NCI-H345 treated with DMSO at 0.1 percent for 48 hours (cell line): ENCODE measurements around the gene ADAM12.

ENCODE experiments used
- DNase-seq: peaks from one replicate; lab custom pipeline; 2025; ENCODE audit not compliant: unreplicated experiment; lab: John Stamatoyannopoulos, UW

ADAM12 gene

DNA sequence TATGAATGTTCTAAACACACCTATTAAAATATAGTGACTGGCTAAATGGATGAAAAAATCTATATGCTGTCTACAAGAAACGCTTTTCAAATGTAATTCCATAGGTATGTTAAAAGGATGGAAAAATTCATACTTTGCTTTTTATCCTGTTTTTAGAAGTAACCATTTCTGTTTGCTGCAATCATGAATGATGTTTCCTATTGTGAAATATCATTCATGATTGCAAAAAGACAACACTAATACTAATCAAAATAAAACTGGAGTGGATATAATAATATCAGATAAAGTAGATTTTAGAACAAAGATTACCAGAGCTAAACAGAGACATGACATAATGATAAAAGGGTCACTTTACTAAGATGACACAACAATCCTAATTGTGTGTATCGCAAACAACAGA is 353.7 kb downstream of the ADAM12 start:
- no peak for DNase-seq

DNA sequence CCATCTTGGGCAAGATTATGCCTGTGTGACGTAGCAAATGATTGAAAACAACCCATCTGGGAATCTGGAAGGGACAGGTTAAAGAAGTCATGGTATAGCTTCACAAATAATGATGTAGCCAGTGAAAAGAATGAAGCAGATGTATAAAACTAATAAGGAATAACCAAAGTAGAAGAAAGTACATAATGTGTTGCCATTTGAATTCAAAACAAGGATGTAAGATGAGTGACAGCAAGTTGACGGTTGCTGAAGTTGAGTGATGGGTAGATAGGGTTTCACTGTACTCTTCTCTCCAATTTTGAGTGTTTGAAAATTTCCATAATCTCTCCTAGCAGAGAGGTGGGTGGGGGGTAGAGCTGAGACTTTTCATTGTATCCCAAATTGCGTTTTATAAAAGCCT is 358.3 kb downstream of the ADAM12 start:
- DNase-seq, result no peak

DNA sequence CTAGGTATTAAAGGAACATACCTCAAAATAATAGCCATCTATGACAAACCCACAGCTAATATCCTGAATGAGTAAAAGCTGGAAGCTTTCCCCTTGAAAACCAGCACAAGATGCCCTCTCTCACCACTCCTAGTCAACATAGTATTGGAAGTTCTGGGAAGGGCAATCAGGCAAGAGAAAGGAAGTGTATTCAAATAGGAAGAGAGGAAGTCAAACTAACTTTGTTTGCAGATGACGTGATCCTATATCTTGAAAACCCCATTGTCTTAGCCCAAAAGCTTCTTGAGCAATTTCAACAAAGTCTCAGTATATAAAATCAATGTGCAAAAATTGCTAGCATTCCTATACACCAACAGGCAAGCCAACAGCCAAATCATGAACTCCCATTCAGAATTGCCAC is 360.6 kb downstream of the ADAM12 start:
- DNase-seq, result no peak

DNA sequence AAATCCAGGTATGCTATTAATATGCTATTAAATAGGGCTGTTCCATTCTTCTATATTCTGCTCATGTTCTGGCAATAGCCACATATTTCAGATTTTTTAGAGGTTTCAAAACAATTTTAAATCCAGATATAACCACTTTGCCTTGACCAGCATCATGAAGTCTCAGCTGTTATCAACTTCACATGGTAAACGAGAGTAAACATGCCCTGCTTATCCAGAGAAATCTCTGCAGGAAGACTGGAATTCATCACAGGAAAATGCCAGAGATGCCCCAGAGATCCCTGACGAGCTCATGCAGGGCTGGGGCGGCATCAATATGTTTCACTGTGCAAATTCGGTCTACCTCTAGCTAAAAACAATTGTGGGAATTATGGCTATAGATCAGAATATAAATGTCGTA is 365.4 kb downstream of the ADAM12 start:
- DNase-seq, result no peak

DNA sequence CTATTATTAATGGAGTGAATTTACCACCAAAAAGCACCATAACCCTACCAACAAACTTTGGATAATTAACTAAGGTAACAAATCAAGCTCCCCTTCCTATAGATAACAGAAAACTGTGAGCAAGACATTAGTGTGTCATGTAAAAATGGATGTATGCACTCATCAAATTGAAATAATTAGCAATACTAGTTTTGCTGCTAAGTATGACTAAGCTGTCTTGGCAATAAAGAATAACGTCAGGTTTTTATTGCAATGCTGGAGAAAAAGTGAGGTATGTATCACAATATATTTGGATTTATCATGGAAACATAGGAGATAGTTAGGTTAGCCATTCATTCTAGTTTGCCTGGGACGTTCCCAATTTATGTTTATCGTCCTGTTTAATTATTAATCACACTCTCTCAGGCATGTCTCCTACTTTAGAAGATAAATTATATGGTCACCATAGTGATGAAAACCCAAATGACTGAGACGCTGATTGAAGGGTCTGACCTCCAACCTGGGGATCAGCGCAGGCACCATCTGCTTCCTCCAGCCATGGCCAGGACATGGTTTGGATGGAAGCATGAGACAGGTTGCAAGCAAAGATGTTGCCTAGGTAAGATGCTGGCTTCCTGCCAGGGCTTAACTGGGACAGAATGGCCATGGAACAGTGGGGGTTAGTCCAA is 366.3 kb downstream of the ADAM12 start:
- DNase-seq, result no peak

DNA sequence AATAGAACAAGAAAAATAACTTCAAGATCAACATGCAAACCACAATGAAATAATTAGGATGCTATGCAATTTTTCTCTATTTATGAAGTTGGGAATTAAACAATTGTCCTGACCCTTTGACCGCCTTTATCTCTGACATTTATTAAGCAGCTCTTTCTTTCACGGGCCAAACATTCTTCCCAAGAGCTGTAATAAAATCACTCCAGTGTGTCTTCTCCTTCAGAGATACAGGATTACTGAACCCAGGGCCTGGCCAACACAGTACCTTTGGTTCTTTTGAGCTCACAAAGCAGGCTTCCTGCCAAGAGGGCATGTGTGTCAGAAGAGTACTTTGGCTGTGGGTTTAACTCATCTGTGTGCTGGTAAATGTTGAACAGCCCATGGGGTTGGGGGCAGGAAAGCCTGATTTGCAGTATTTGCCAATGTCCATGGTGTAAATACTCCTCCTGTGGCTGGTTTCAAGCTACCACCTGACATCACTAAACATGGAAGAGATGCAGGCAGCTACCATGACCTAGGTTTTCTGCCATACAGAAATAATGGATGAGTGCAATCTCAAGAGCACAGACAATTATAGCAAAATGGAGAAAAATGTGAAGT is 370.2 kb downstream of the ADAM12 start:
- no peak for DNase-seq

DNA sequence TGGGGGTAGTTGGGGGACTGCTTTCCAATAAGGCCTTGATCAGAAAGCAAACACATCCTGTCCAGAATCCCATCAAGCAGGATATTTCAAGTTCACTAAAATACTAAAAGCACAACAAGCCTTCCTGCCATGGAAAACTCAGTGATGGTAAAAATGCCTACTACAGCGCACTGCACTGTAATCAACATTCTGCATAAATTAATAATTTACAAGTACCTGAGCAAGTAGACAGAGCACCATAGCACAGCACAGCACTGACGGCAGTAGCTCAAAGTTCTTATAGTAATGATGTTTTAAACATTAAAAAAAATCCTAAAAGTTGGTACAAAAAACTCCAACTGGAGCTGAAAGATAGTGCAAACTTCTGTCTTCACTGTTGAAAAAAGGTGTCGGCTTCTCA is 371.4 kb downstream of the ADAM12 start:
- no peak for DNase-seq

DNA sequence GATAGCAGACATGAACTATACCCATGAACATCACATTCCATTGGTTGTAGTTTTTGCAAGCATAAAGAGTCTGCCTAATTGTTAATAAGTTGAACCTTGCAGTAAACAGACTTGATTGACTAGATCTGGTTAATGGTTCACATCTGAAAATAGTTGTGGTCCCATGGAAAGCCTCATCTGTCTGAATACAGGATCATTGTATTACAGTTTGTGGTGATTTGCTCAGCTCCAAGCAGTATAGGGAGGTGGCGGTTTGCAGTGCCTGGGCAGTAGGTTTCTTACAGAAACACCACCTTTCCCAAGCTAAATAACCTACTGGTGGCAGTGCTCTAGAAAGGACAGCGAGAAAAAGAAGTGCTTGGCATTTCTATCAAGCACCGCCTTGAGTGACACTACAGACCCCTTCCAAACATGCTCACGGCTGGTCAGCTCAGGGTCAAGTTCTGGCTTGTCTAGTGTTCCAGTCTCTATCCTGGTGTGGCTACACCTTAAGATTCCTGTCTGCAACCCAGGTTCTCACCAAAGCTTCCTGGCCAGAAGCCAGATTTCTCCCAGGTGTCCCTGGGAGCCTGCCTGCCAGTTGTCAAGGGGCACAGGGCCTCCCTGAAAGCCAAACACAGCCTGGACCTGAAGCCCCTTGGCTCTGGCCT is 372.0 kb downstream of the ADAM12 start:
- DNase-seq, result no peak

DNA sequence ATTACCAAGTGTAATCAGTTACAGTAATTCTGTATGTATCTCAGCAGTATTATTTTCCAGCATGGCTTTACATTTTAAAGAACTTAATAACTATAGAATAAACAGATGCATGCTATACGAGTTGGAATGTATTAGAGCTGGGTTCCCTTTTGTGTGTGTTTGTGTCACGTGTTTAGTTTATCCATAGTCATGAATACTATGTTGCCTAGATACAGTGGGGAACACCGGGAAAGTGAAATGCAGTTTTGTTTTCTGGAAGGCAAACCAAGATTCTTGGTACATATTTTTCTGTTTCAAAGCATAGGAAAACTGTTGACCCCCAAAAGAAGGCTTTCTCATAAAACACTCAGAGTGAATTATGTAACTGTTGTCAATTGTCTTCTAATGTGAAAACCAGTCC is 372.9 kb downstream of the ADAM12 start:
- no peak for DNase-seq

DNA sequence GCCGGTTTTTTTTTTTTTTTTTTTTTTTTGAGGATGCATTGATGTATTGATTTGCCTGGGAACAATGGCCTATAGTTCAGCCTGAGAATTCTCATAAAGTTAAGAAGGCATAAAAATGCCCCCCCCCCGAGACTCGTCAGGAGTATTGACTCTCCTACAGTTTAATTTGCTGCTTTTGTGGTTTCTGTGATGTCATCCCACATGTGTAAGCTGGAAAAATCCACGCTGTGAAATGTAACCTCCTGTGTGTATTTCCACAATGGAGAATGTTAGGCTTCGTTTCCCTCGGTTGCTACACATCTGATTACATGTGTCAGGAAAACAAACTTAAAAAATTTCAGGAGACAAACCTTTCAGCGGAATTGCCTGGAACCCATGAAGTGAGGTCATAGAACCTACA is 374.0 kb downstream of the ADAM12 start:
- no peak for DNase-seq

DNA sequence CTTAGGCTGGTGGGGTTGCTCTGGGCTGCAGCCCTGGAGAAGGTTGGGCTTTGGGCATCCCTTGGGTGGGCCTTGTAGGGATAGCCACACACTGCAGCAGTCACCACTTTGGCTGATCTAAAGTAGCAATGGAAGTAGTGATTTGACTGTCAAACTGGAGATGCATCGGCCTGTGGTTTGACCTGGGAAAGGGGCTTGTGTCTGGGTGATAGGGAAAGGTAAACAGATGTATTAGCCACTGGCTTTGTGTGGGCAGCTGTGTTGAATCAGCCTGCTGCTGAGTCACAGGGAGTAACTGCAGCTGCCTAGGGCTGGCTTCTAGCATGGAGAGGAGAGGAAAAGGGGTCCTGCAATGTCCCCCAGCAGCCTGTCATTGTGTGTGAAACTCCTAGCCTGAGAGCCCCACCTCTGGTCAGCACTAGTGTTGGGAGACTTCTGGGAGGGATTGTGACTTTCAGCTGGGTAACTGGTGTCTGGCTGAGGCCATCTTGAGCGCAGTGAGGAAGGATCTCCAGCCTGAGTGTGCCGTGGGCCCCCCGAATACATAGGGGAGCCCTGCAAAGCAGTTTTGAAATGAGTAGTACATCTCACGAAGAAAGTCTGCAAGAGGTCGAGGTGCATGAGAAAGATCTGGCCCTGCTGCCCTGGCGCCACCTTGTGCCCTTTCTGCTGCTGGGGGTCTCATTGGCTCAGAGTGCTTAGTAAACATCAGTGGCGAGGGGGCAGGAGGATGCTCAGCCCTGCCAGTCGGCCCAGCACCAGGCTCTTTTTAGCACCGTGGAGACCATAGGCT is 374.6 kb downstream of the ADAM12 start:
- DNase-seq, result no peak

DNA sequence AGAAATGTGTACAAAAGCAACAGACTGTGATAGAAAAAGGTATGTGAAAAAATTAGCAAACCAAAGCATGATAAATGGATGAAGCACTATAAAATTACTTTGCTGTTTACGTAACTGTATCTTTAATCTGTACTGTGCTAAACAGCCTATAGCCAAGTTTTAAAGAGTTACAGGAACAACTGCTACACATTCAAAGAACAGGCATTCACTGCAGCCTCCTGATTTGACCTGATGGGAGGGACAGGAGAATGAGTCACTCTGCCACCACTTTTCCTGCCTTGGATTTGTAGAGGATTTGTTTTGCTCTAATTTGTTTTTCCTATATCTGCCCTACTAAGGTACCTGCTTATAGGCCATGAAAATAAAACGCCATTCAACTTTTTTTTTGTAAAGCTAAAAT is 375.8 kb downstream of the ADAM12 start:
- DNase-seq, result no peak

DNA sequence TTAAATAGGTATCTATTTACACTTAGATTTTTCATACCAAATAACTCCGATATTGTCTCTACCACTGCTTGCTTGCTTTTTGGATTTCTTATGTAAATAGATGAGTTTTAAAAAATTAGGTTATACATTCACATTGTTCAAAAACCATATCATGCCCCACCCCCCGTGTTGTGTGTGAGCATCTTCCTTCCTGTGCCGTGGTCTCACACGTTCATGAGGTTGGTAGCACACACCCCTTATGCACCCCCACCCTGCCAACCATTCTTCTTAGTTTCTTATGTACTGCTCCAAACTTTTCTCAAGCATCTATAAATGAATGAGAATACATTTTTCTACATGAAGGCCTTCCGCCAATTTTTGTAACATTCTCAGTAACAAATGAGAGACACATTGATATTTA is 376.3 kb downstream of the ADAM12 start:
- no peak for DNase-seq

DNA sequence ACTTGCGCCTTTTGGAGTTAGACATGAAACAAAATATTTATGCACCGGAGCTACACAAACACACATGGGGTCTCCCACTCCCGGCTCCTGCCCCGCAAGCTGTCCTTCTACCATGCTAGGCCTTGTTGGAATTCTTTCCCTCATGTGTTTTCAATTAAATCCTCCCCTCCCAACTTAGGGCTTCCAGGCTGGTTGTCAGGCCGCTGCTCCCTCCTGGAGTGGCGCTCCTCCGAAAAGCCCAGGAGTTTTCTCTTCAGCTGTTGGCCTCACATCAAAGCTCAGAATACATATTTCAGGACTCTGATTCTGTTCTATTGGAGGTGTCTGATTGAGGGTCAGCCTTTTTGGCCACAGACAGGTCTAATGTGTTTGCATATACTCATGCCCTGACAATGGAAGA is 378.6 kb downstream of the ADAM12 start:
- DNase-seq, result no peak

DNA sequence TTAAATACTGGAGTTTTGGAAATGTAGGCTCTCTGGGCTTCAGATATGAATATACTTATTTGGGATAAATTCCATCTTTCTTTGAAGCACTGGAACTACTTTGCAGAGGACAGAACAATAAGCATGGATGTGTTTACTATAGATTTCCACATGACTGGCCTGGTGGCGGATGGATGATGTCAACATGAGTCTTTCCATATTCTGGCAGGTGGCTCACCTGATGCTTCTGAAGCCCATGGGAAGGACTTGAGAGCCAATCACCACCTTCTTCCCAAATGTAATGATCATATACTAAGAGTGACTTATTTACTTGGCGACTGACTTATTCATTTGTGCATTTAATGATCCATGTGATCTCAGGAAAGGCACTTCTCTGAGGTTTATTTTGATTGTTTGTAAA is 381.4 kb downstream of the ADAM12 start:
- DNase-seq, result no peak

DNA sequence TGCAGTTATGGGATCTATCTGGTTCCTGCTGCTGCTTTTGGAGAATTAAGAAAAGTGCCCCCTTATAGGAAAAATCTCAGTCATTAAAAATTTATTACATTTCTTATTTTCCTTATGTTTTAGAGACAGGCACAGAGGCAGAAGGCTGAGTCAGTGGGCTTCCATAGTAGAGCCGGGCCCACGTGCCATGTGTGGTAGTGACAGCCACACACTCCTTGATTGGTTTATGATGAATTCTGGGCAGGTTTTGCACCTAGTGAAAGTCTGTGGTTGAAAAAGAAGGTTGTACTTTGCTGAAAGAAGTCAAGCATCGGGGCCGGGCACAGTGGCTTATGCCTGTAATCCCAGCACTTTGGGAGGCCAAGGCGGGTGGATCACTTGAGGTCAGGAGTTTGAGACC is 382.0 kb downstream of the ADAM12 start:
- DNase-seq, result no peak

DNA sequence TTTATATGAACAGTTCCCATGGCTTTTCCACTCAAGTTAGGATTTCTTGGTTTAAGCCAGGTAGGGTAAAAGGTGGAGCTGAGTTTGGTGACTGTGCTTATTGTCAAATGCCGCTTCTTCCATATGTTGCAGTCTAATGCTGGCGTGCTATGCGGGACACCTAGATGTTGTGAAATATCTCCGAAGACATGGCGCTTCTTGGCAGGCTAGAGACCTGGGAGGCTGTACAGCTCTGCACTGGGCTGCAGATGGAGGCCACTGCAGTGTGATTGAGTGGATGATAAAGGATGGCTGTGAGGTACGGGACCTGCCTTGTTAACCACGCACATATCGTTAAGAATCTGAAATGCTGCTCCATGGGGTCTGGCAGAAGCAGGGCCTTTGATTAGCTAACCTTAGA is 383.5 kb downstream of the ADAM12 start:
- DNase-seq, result no peak

DNA sequence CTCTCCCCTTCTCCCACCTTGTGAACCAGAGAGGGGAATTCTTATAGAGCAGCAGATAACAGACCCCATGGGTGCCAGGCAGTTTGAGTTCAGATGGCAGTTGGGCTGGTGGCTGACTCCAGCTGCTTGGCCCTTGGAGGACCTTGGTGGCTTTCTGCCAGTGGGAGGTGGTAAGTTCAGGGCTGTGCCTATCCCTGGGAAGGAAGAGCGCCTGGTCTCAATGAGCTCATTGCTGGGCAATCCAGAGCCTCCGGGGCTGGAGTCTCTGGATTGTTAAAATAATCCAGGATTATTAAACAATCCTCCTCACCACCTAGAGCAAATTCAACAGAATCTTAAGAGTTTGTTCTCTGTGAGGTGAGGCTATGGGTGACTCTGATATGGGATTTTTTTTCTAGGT is 386.7 kb downstream of the ADAM12 start:
- DNase-seq, result no peak

DNA sequence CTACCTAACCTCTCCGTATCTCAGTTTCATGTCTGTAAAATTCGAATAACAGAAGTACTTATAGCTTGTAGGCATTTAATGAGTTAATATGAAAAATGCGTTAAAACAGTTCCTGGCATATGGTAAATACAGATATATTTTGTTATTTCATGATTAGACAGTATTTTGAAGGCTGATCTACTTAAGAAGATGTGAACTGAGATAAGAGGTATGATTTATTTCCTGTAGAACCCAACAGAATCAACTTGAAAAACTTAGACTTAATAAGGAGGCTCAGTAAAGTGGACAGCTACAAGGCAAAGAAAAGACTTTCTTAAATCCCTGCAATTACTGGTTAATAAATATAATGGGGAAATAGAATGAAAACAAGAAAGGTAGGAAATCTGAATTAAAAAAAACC is 388.6 kb downstream of the ADAM12 start:
- no peak for DNase-seq

DNA sequence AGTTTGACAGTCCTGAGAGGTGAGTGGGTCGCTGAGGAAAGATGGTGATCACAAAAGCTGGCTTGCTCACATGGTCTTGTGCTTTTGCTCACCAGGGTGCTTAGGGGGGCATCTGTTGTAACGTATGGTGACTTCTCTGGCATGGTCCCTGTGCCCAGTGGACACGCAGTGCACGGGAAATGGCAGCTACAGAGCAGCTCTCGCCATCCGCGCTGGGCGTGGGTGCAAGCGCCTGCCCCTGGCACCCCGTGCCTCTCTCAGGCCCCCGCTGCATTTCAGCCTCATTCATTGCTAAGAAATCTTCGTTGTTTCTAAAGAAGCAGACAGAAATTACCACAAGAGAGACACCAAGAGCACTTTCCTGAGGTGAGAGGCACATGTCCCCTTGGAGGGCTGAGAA is 390.7 kb downstream of the ADAM12 start:
- DNase-seq, result no peak

DNA sequence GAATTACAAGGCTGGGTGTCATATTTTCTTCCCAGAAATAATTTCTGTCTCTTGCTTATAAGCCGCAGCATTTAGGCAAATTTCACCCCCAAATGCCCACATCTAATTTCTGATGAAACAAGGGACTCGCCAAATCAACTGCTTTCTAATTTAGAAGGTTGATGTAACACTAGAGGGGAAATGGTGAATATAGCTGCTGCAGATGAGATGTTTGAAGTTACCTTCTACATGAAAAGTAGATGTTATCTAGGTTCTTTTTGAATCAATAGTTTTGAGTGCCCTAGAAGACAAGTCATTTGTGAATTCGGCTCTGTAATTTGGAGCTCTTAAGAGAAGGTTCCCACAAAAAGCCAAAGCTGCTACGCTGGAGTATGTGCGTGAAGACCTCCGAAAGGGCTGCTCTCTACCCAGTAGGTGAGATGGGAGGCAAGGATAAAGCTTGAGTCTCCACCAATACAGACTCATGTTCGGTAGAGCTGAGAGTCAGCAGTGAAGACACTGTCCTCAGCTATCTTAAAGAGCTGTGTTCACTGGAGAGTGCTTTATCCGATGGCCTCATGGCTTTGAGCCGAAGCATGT is 392.5 kb downstream of the ADAM12 start:
- DNase-seq, result no peak

DNA sequence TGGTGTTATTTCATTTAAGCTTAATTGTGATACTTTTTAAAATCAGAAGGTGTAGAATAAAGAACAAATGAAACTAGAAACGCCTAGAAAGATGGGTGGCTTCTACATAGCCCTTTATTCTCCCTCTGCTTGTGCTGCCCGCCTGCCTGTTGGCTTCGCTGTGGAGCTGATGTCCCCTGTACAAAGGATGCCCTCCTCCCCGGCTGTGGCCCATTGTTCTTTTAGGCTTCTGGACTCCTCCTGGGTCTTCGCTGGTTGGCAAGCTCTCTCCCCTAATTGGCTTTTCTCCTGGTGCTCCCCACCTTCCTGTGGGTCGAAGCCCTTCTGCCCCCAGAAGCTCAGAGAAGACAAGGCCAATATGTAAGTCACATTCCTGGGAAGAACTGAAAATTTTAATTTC is 393.7 kb downstream of the ADAM12 start:
- no peak for DNase-seq
